Retinal pigment epithelial cell (primary cell): Measurements from ENCODE around the gene IFT52.
"Not testable (repeated sequence)": the region's sequence is repeated elsewhere in the genome, so short reads cannot be mapped to it uniquely, and the experiment has no call there.

Source experiments
- DNase-seq: peaks from one replicate; pipeline ENCODE4 v3.0.0-alpha.2; 2010; ENCODE audit warnings: low read depth
- H3K4me3 ChIP-seq: 2 replicates; pipeline ENCODE4 v1.5.1; 2011; ENCODE audit warnings: mild to moderate bottlenecking, low read length, control low read depth, moderate library complexity
- CTCF ChIP-seq: conservative IDR thresholded peaks from 2 replicates; pipeline ENCODE4 v1.5.1; 2011; ENCODE audit warnings: low read depth, low read length, control low read depth, inconsistent platforms

Gene IFT52

GRCh38 chr20:43579861-43580793 lies 10.6 kb upstream of the IFT52 start:
- no peak overlapping the region for H3K4me3 ChIP-seq
- no peak for TF ChIP-seq CTCF
- DNase-seq, result no peak

GRCh38 chr20:43583133-43583864 lies 7.4 kb upstream of the IFT52 start:
- no peak for DNase-seq
- no peak overlapping the region for H3K4me3 ChIP-seq
- TF ChIP-seq CTCF, result no peak

GRCh38 chr20:43583982-43584432 lies 6.7 kb upstream of the IFT52 start:
- peak; percentile 81 for DNase-seq
- no peak for TF ChIP-seq CTCF
- H3K4me3 ChIP-seq, result no peak overlapping the region

- no peak for TF ChIP-seq CTCF
- no peak overlapping the region for H3K4me3 ChIP-seq
- DNase-seq, result peak; percentile 42
Measured at GRCh38 chr20:43584448-43585136, 6.1 kb upstream of the IFT52 start.

GRCh38 chr20:43586641-43587040 lies 4.1 kb upstream of the IFT52 start:
- DNase-seq, result no peak
- H3K4me3 ChIP-seq, result no peak overlapping the region
- TF ChIP-seq CTCF, result no peak

- H3K4me3 ChIP-seq, DNase-seq: not testable (repeated sequence)
Measured at GRCh38 chr20:43588526-43588925, 2.2 kb upstream of the IFT52 start.

GRCh38 chr20:43590036-43590391 lies 723 bp upstream of the IFT52 start:
- DNase-seq, result no peak
- TF ChIP-seq CTCF, result no peak
- H3K4me3 ChIP-seq, result peak overlapping the region; percentile 88

- DNase-seq, H3K4me3 ChIP-seq: not testable (repeated sequence)
Measured at GRCh38 chr20:43601960-43602359, 11.2 kb downstream of the IFT52 start.
